Measurements from ENCODE around the gene DUSP16.
"Not testable (repeated sequence)": the region's sequence is repeated elsewhere in the genome, so short reads cannot be mapped to it uniquely, and the experiment has no call there.

Gene DUSP16

GRCh38 chr12:12524128-12524527 is 38.5 kb downstream of the DUSP16 start:
- Histone ChIP-seq H3K79me2 (ENCODE audit: insufficient read depth, low read depth) (peaks cover 19% of the 10 kb centered on the region; the same call in 1 of the 2 replicates), H3K27ac (no peak overlapping the region)

GRCh38 chr12:12523229-12523628 is 39.4 kb downstream of the DUSP16 start:
- Histone ChIP-seq H4K20me1 (ENCODE audit: insufficient read depth) (no peaks in the 10 kb centered on the region), H3K27ac (no peak overlapping the region), H3K4me3 (IDR thresholded peaks at IDR 0.05; ENCODE audit: insufficient read depth, low read depth, low read length) (no peak overlapping the region), H2AFZ (ENCODE audit: low read depth) (no peak overlapping the region), H3K79me2 (ENCODE audit: insufficient read depth, low read depth) (peaks cover 19% of the 10 kb centered on the region; the same call in 1 of the 2 replicates), H3K27me3 (ENCODE audit: insufficient read depth, low read depth) (no peaks in the 10 kb centered on the region), H3K36me3 (ENCODE audit: insufficient read depth) (no peaks in the 10 kb centered on the region), H3K4me2 (no peak overlapping the region), H3K9ac (no peak overlapping the region), H3K4me1 (ENCODE audit: low read depth, poor library complexity, severe bottlenecking) (peaks cover 8% of the 10 kb centered on the region)
- TF ChIP-seq CTCF (conservative IDR thresholded peaks at IDR 0.05; ENCODE audit: low read depth, low read length): no peak

More at GRCh38 chr12:12524128-12524527, 38.5 kb downstream of the DUSP16 start:
- Histone ChIP-seq H3K27me3 (ENCODE audit: insufficient read depth, low read depth) (no peaks in the 10 kb centered on the region), H3K36me3 (ENCODE audit: insufficient read depth) (no peaks in the 10 kb centered on the region), H3K9ac (no peak overlapping the region), H3K4me3 (IDR thresholded peaks at IDR 0.05; ENCODE audit: insufficient read depth, low read depth, low read length) (no peak overlapping the region), H3K4me1 (ENCODE audit: low read depth, poor library complexity, severe bottlenecking) (peaks cover 8% of the 10 kb centered on the region), H3K4me2 (no peak overlapping the region), H2AFZ (ENCODE audit: low read depth) (no peak overlapping the region), H4K20me1 (ENCODE audit: insufficient read depth) (no peaks in the 10 kb centered on the region)
- no peak for TF ChIP-seq CTCF (conservative IDR thresholded peaks at IDR 0.05; ENCODE audit: low read depth, low read length)

GRCh38 chr12:12522657-12523056 is 40.0 kb downstream of the DUSP16 start:
- H3K4me3 ChIP-seq (IDR thresholded peaks at IDR 0.05; ENCODE audit: insufficient read depth, low read depth, low read length); H3K4me2 ChIP-seq; H3K36me3 ChIP-seq (ENCODE audit: insufficient read depth); H3K27ac ChIP-seq; H3K4me1 ChIP-seq (ENCODE audit: low read depth, poor library complexity, severe bottlenecking); H3K9ac ChIP-seq; H4K20me1 ChIP-seq (ENCODE audit: insufficient read depth); H3K27me3 ChIP-seq (ENCODE audit: insufficient read depth, low read depth); H2AFZ ChIP-seq (ENCODE audit: low read depth): not testable (repeated sequence)
- peaks cover 21% of the 10 kb centered on the region; the same call in 1 of the 2 replicates for H3K79me2 ChIP-seq (ENCODE audit: insufficient read depth, low read depth)

GRCh38 chr12:12521888-12522287 is 40.8 kb downstream of the DUSP16 start:
- no peak overlapping the region for H3K27ac ChIP-seq
- H3K4me1 ChIP-seq (ENCODE audit: low read depth, poor library complexity, severe bottlenecking): peaks cover 8% of the 10 kb centered on the region
- TF ChIP-seq CTCF (conservative IDR thresholded peaks at IDR 0.05; ENCODE audit: low read depth, low read length): no peak
- H2AFZ ChIP-seq (ENCODE audit: low read depth): no peak overlapping the region
- no peaks in the 10 kb centered on the region for H3K27me3 ChIP-seq (ENCODE audit: insufficient read depth, low read depth)
- H3K79me2 ChIP-seq (ENCODE audit: insufficient read depth, low read depth): peaks cover 26% of the 10 kb centered on the region; the same call in 1 of the 2 replicates
- H3K36me3 ChIP-seq (ENCODE audit: insufficient read depth): no peaks in the 10 kb centered on the region
- no peak overlapping the region for H3K9ac ChIP-seq
- H3K4me3 ChIP-seq (IDR thresholded peaks at IDR 0.05; ENCODE audit: insufficient read depth, low read depth, low read length): no peak overlapping the region
- no peak overlapping the region for H3K4me2 ChIP-seq
- H4K20me1 ChIP-seq (ENCODE audit: insufficient read depth): no peaks in the 10 kb centered on the region

- Histone ChIP-seq H3K27me3 (ENCODE audit: insufficient read depth, low read depth) (no peaks in the 10 kb centered on the region), H3K79me2 (ENCODE audit: insufficient read depth, low read depth) (peaks cover 32% of the 10 kb centered on the region; the same call in 1 of the 2 replicates)
These were observed 41.6 kb downstream of the DUSP16 start for GRCh38 chr12:12521044-12521485.

More at GRCh38 chr12:12521044-12521485, 41.6 kb downstream of the DUSP16 start:
- H3K4me2 ChIP-seq: no peak overlapping the region
- no peak for TF ChIP-seq CTCF (conservative IDR thresholded peaks at IDR 0.05; ENCODE audit: low read depth, low read length)
- no peak overlapping the region for H2AFZ ChIP-seq (ENCODE audit: low read depth)
- no peaks in the 10 kb centered on the region for H3K36me3 ChIP-seq (ENCODE audit: insufficient read depth)
- peaks cover 8% of the 10 kb centered on the region for H3K4me1 ChIP-seq (ENCODE audit: low read depth, poor library complexity, severe bottlenecking)
- no peak overlapping the region for H3K27ac ChIP-seq
- H4K20me1 ChIP-seq (ENCODE audit: insufficient read depth): no peaks in the 10 kb centered on the region
- H3K9ac ChIP-seq: no peak overlapping the region
- H3K4me3 ChIP-seq (IDR thresholded peaks at IDR 0.05; ENCODE audit: insufficient read depth, low read depth, low read length): no peak overlapping the region
